GM21619 (cell line): ENCODE data around the gene OVOL1.

Experiments used
- ATAC-seq: cut with Tn5 transposase; IDR thresholded peaks from one replicate; pipeline ENCODE4 v1.9.1; 2021; ENCODE audit not compliant: unreplicated experiment

Gene OVOL1

DNA sequence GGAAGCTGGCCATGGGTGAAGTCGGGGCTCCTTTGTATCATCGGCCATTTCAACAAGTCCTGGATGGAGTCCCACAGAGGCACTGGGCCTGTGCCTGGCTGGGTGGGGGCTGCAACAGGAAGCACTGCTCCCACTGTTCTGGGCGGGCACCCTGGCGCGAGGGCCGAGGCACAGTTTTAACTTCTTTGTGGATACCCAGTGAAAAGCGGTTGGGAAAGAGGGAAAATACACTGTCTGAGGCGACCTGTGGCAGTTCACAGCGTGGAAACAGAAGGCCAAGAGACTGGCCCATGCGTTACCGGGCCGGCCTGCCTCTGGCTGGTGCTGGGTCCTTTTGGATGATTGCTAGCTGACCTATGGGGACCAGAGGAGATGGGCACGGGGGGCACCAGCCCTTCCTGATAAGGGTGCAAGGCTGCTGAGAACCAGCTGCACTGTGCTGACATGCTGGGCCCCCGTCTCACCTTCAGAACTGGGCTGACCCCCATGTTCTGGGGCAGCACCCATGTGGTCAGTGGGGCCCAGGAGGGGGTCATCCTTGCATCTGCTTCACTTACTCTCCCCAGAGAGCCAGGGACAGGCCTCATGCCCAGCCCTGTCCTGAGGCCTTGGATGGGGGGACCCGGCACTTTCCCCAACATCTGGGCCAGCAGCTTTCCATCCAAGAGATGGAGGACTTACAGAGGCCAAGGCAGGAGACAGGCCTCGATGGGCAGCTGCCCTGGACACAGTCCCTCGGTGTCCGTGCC, 4.2 kb downstream of the OVOL1 start:
- ATAC-seq = no peak

GRCh38 chr11:65791719-65792213, 4.9 kb downstream of the OVOL1 start:
- peak; percentile 93 for ATAC-seq

DNA sequence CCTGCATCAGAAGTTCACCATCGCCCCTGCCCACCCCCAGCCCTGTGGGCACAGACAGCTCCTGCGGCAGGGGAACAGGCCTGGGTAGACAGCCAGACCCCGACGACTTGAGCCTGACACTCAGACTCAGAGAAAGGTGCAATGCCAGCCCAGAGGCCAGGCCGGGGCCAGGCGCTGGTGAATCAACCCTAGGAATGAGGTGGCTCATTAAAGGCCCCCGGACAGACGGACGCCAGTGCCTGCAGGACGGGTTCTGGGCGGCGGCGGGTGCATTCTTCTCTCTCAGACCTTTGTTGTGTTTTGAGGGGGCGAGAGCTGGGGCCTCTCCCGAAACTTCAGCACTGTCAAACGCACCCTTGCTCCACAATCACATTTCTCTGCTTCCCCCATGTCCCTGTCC, 5.6 kb downstream of the OVOL1 start:
- ATAC-seq = no peak

- no peak for ATAC-seq
Measured at GRCh38 chr11:65793144-65793581, 6.3 kb downstream of the OVOL1 start.

GRCh38 chr11:65793625-65794400, 7.0 kb downstream of the OVOL1 start:
- ATAC-seq = no peak

- no peak for ATAC-seq
Measured at GRCh38 chr11:65794570-65795510, 8.0 kb downstream of the OVOL1 start.

- no peak for ATAC-seq
Measured at GRCh38 chr11:65796726-65797601, 10.1 kb downstream of the OVOL1 start.

DNA sequence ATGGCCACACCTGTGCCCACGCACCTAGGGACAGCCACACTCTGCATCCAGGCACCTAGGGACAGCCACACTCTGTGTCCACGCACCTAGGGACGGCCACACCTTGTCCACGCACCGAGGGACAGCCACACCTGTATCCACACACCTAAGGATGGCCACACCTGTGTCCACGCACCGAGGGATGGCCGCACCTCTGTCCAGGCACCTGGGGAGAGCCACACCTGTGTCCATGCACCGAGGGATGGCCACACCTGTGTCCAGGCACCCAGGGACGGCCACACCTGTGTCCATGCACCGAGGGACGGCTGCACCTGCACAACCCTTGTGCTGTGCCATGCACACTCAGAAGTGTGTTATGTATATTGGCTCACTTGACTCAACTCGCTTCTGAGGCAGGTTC, 10.8 kb downstream of the OVOL1 start:
- ATAC-seq = no peak

DNA sequence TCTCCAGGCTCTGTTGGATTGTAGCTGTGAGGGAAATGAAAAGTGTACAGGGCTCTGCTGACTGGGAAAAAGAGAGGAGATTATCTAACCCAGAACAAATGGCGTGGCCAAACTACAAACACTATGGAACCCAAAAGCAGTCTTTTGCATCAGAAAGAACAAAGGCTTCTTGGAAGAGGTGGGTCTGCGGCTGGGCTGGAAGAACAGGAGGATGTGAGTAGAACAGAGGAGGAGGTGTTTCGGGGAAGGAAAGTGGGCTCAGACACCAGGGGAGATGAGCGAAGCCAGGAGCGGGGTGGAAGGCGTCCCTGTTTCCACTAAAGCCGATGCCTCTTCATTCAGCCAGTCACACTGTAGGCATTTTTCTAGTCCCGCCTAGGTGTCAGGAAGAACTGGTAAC, 12.0 kb downstream of the OVOL1 start:
- no peak for ATAC-seq

DNA sequence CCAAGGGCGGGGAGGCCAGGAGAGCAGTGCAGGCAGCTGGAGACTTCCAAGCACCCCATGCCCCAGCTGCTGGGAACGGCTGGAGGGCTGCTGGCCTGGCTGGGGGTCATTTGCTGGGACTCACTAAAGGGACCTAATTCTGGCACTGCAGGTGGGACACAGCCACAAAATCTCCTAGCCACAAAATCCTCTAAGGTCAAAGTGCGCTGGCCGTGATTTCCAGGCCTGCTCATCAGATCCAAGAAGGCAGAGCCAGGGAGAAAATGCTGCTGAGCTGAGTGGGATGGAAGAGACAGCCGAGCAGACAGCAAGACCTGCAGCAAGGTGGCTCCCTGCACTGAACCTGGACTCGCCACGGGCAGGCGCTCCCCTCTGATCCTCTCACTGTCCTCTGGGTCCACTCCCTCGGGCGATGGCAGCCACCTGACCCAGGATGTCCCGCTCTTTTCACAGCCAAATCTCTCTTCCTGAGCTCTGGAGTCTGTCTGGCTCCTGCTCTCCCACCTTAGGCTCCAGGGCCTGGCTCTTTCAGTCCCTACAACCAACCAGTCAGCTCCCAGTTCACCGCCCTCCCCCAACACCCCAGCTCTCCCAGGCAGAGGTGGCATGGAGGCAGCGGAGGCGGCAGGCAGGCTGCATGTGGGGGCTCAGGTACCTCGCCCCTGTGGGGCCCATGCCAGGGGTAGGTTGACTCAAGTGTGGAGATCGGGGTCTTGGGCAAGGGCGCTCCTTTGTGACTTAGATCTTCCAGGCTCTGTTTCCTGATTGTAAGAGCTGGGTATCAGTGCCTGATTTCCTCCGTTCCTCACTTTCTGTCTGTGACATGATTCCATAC, 14.5 kb downstream of the OVOL1 start:
- no peak for ATAC-seq

DNA sequence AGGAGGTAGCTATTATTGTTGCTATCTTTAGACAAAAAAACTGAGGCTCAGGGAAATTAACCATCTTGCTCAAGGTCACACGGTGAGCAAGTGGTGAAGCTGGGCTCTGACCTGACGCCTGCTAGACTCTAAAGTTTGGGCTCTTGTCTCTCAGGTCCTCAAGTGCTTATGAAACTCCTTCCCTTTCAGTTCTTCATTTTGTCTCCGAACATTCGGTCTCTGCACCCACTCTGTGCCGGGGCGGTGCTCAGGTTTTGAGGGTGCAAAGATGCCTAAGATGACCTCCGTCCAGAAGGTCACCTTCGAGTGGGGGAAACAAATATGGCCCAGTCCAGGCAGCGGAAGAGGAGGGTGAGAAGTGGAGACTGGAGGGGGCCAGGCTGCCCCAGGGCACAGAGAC, 16.0 kb downstream of the OVOL1 start:
- peak; percentile 87 for ATAC-seq

GRCh38 chr11:65803797-65804492, 17.1 kb downstream of the OVOL1 start:
- no peak for ATAC-seq

GRCh38 chr11:65806979-65807378, 20.1 kb downstream of the OVOL1 start:
- ATAC-seq = no peak

DNA sequence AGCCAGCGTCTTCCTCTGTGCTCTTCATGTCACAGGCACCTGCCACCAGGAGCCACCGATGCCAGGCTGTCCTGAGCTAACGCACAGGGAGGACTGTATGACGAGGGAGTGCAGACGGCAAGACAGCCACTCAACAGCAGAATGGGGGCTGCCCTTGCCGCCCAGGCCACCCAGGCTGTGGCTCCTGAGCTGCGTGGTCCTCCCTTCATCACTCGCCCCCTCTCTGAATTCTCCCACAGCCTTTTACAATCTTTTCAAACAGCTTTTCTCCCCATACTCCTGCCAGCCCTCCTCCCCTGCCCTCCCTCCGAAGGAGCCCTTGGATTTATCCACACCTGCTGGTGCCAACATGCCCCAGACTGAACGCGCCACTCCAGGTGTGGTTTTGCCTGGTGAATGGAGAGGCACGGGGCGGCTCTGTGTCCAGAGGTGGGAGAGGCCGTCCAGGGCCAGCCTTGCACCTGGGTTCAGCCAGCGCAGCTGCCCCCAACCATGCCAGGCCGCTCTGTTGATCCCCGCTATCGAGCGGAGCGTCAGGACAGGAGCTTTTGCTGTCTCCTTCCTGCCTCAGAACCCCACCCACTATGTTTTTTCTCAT, 22.0 kb downstream of the OVOL1 start:
- no peak for ATAC-seq

- ATAC-seq = no peak
Measured at GRCh38 chr11:65809496-65809895, 22.6 kb downstream of the OVOL1 start.

DNA sequence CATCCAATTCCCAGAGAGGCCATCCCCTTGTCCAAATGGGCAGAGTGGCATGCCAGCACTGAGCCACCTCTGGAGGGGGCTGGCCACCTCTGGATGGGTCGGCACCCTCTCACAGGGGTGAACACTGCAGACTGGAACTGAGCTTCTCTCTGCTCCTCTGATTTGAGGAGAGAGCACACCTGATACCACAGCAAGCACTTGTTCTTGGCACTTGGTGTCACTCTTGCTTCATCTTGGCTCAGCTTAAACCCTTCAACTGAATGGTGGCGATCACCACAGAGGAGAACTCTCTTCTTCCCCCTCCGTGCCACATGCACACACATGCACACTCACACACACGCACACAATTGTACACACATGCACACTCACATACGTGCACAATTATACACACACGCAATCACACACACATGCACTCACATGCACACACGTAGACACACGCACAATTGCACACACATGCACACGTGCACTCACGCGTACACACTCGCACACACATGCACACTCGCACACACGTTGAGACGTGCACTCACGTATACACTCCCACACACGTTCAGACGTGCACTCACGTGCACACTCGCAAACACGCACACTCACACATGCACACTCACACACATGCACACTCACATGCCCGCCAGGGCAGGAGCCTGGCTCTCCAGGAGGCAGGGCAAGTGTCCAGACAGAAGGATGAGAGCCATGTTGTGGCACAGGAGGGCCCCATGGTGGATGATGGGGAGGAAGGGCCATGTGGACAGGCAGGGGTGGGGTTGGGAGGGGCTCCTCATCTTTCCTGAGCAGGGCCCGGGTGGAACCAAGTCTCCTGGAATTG, 23.4 kb downstream of the OVOL1 start:
- no peak for ATAC-seq

DNA sequence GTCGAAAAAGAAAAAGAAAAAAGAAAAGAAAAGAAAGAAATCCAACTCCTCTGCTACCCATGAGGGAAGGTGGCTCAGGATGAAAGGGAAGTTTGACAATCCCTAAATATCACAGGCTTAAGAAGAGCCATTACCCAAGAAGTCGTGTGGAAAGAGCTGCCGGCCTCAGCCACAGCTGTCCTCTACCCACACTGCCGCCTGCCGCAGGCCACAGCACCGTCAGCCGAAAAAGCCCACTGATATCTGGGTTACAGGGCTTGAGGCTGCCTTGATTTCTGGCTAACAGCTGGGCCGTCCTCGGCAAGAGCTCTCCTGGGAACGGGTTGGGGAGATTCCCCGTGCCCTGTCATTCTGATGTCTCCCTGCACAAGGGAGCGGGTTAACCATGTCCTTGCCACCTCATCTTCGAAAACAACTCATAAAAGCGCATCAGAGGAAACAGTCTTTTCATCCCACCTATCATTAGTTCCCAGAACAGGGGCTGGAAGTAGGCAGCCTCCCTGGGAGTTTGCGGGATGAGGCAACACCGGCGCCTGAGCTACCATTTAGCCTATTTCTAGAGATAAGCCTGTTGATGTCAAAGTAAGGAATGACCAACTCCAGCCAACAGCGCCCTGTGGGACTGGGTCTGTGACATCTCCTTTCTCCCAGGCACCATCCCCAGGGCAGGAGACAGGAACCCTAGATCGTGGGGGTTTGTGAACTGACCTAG, 25.1 kb downstream of the OVOL1 start:
- ATAC-seq = no peak
